ENCODE data around the gene GPR183.
A peak's percentile ranks its signal among the peaks of the same experiment; 100 is the strongest.

Gene GPR183

DNA sequence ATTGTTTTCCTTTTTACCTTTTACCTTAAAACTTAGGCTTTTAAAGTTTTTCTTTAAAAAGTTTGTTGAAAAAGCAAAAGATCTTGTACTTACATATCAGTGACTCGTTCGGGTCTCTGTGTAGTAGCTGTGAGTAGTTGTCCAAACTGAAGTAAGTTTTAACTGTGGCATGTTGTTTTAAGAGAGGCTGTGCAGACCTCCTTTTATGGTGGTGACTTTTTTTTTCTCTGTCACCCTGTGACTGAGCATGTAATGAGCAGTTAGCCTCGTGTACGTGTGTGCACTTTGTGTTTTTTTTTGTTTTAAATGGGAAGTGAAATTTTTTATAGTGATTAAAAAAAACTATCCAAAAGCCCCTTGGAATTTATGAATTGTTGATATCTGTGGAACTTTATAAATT lies at the start of gene GPR183:
TSS of gene GPR183 (minus strand) at position 153 of the 400 bp plus-strand sequence. CDS start 11,254 bp downstream, outside the sequence.
- peak; percentile 61 for DNase-seq (ENCODE audit: low read depth, low spot score)

DNA sequence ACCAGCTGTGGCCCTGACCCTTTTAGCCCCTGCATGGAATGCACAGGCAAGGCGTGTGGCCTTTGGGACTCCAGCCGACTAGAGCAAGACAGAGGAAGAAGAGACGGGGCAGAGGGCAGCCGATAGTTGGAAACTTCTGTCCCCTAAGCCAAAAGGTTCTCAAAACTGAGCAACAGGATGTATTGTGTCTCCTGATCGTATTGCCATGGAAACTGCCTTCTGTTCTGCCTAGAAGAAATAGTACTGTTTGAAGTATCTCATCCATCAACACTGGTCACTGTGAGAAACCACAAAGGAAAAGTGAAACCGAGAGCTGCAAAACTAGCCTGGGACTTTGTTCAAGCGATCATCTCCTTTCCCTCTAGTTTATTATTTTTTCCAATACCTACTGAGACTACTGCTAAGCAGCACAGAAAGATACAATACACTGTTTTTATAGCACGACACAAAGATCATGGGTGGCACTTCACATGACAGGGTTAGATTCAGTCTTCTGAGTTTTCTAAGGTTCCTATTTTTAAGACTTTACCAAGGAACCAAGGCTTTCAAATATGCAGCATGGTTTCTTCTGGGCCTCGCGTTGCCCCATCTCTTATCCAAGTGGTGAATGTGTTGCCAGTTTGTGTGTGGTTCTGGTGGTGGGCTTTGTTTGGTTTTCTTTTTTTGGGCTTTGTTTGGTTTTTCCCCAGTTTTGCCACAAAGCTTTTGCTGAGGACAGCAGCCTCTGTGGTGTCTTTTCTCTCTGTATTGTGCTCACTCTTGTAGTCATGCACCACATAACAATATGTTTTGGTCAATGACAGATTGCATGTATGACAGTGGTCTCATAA lies 49.3 kb upstream of the GPR183 start:
- peak; percentile 88 for DNase-seq (ENCODE audit: low read depth, low spot score)

DNA sequence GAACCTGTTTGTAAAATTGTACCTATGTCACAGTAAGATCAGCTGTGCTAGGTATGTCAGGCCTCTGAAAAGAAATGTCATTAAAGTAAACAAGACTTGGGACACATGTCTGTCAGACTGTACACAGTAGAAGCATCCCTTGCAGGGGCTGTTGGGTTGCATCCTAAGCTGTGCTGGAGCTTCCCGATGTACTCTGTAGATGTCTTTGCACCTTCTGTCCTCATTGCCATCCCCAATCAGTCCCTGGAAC lies 48.7 kb upstream of the GPR183 start:
- no peak for DNase-seq (ENCODE audit: low read depth, low spot score)

DNA sequence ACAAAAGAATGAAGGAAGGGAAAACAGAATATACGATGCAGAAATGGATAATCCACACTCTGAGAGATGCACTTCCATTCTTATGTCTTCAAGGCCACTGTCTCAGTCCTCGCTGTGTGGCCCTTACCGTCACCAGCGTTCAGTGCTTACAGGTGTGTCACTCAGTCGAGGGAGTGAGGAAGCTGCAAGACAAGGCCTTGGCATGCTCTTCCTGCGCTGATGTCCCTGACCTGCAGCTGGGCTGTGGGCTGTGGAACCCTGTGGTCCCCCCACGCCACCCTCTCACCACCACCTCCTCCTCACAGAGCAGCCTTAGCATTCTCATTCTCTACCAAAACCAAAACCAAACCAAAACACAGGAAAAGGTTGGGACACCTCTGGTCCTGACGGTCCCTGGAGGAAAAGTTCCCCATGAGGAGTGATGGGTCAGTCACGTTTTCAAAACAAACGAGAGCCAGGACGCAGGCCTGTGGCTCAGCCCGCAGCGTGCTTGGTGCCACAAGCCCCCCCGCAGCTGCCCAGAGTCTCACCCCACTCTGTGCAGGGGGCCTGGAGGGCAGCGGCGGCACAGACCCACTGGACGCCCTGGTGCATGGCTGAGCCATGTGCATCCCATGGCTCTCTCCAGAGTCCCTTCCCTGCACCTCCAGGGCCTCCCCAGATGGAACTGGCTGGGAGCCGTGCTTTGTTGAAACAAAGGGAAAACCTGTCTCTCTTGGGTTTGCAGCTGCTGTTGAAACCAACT lies 48.2 kb upstream of the GPR183 start:
- DNase-seq (ENCODE audit: low read depth, low spot score) = no peak

GRCh38 chr13:99354371-99354951 lies 47.3 kb upstream of the GPR183 start:
- no peak for DNase-seq (ENCODE audit: low read depth, low spot score)

DNA sequence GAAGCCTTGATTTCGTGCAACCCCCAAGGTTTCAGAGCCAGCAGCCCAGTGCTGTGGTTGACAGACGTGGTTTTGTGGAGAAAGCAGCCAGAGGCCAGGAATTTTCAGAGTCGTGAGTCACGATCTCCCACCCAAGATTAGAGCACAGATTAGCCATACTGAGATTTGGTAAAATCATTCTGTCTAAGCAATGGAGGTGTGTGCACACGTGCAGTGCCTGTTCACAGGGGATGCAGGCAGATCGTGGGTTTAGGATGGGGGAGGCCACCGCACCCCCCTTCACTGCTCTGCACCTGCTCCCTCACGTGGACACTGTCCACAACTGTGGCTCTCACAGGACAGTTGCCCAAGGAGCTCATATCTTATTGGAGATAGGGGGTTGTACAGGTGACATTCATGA lies 46.6 kb upstream of the GPR183 start:
- DNase-seq (ENCODE audit: low read depth, low spot score) = peak; percentile 68

DNA sequence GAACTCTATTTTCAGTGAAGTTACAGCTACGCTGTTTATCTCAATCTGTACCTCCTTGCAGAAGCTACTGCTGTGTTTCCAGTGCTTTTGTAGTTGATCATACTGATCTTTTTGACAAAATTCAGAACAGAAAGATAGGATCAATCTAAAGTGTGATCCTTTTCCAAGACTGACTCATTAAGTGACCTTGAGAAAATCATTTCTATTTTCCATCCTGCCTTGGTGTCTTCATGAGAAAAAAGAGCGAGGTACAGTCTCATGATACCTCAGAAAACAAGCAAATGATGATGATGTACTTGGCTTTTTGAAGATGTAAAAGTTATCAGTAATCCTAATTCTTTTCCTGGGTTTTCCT lies 46.0 kb upstream of the GPR183 start:
- no peak for DNase-seq (ENCODE audit: low read depth, low spot score)

- no peak for DNase-seq (ENCODE audit: low read depth, low spot score)
These were observed 45.4 kb upstream of the GPR183 start for GRCh38 chr13:99352351-99353245.

GRCh38 chr13:99351772-99352171 lies 44.6 kb upstream of the GPR183 start:
- DNase-seq (ENCODE audit: low read depth, low spot score) = no peak

DNA sequence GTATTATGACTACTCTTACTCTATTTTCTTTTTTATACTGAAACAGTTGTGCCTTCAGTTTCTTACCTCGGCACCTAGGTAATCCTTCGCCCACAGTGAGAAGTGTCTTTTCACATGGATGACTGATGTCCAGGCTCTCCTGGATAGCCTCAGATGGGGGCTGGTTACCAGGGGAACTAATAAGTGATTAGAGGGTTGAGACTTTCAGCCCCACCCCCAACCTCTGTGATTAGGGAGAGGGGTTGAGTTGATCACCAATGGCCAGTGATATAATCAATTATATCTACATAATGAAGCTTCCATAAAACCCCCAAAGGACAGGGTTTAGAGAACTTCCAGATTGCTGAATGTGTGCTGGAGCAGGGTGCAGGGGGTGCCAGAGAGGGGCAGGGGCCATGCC lies 43.0 kb upstream of the GPR183 start:
- no peak for DNase-seq (ENCODE audit: low read depth, low spot score)

DNA sequence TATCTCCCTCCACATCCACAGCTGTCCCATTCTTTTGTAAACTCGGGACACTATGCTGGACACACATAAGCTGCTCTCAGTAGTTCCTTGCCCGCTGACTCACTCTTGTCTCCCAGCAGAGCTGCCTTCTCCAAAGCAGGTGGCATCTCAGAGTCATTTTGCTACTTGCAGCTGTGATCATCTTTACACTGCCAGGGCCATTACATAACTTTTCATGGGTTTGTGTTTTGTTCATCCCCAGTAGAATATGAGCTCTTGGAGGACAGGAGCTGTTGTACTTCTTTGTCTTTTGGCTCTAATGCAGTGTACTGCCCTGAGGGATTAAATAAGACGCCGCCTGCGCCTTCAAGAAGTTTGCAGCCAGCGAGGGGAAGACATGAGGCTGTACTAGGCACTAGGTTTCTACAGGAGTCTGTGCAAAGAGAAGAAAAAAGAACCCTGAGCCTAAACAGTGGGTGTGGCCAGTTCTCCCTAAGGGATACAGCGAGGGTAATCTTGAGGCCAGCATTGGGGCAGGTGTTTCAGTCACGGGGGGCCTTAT lies 40.8 kb upstream of the GPR183 start:
- DNase-seq (ENCODE audit: low read depth, low spot score) = no peak

DNA sequence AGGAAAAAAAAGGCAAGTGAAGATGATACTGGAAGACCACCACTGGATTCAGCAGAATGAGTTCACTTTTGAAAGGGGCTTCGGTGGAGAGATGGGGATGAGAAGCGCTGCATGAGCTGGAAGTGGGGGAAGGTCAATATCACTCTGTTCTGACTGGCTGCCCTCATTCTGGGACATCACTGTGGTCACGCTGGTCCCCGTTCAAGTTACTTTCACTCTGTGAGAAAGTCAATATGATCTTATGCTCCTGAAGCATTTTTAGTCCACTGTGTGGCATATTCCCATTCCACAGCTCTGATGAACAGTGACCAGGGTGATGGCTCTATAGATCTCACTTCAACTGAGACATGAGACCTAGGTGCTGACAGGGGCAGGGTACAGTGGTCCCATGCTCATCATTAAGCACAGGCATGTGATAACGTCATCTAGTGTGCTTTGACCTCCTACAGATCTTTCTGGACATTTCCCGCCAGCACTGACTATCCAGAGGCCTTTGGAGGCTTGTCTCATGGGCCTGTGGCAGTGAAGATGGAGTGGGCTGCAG lies 40.2 kb upstream of the GPR183 start:
- no peak for DNase-seq (ENCODE audit: low read depth, low spot score)

GRCh38 chr13:99346335-99347042 lies 39.3 kb upstream of the GPR183 start:
- no peak for DNase-seq (ENCODE audit: low read depth, low spot score)

- no peak for DNase-seq (ENCODE audit: low read depth, low spot score)
These were observed 38.1 kb upstream of the GPR183 start for GRCh38 chr13:99345345-99345744.

GRCh38 chr13:99344610-99345208 lies 37.5 kb upstream of the GPR183 start:
- DNase-seq (ENCODE audit: low read depth, low spot score) = no peak

DNA sequence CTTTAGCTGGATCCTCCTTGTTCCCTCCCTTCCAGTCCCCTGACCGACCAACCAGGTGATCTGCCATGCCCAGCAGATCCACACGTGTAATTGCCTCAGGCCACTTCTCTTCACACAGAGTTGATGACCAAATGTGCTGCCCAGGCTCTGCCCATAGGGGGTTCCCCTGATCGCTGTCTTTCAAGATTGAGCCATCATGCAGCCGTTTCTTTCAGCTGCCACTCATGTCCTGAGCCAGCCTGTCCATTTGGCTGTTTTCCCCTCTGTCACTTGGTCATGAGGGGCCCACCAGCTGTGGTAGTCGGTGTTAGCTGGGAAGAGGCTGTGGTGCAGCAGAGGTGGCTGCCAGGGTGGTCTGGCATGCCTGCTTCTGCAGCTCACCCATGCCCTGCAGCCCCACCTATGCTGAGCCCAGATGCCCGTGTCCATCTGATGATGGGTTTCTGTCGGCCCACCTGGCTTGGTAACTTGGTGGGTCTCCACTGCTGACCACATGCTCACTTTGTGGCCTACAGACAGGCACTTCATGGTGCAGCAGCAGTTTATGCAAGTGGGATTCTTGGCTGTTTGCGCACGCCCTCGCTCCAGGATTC lies 35.6 kb upstream of the GPR183 start:
- DNase-seq (ENCODE audit: low read depth, low spot score) = no peak

- DNase-seq (ENCODE audit: low read depth, low spot score) = no peak
These were observed 34.9 kb upstream of the GPR183 start for GRCh38 chr13:99341969-99342722.

DNA sequence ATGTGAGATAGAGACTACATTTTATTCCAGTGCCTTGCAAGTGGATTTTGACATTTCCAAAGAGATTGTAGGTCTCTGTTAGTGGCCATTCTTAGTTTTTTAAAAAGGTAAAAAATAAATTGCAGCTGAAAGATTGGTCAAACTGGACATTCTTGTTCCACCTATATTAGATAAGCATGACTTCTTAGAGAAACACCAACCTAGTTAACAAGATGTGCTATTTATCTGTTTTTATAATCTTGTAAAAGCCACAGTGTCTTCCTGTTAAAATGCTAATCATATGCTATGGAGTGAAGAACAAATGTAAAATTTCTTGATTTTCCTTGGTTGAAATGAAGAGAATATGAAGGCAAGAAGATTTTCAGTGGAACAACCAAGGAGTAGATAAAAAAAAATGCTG lies 33.4 kb upstream of the GPR183 start:
- no peak for DNase-seq (ENCODE audit: low read depth, low spot score)

GRCh38 chr13:99339736-99340397 lies 32.7 kb upstream of the GPR183 start:
- no peak for DNase-seq (ENCODE audit: low read depth, low spot score)
